Left ventricle myocardium inferior (tissue), 1 donor: Measurements from ENCODE around the gene GIPC3. TPM values are rescaled to one million over a fixed set of nuclear protein-coding genes. Genes with fewer than 3 reads are reported as not detected.

ENCODE experiments used
- DNase-seq: peaks from one replicate; pipeline ENCODE4 v3.0.0-alpha.2; 2020
- H3K27ac ChIP-seq: fragments of 200-600 bp; replicated peaks from 2 replicates; pipeline ENCODE4 v1.8.0; 2021
- H3K27me3 ChIP-seq: fragments of 200-600 bp; 2 replicates; pipeline ENCODE4 v1.8.0; 2021; ENCODE audit warnings: low read depth
- H3K36me3 ChIP-seq: fragments of 200-600 bp; 2 replicates; pipeline ENCODE4 v1.8.0; 2021
- H3K4me1 ChIP-seq: fragments of 200-600 bp; 2 replicates; pipeline ENCODE4 v1.8.0; 2021
- H3K4me3 ChIP-seq: fragments of 200-600 bp; 2 replicates; pipeline ENCODE4 v1.8.0; 2021; ENCODE audit warnings: mild to moderate bottlenecking, moderate library complexity
- H3K9me3 ChIP-seq: fragments of 200-600 bp; replicated peaks from 2 replicates; pipeline ENCODE4 v1.8.0; 2021
- intact Hi-C: fragments of 100-400 bp; cut with micrococcal nuclease; formaldehyde crosslinking; loops from one replicate; pipeline ENCODE4 v1.11.0; 2022
- total RNA-seq: library from RNA; stranded (reverse); fragmentation: NEBNext Ultra II Directional; extraction: Animal tissue kit (Norgen Biotek cat#: 25700); gene quantifications from one replicate; pipeline ENCODE4 v1.2.1, GENCODE V29; 2021
- TF ChIP-seq, protein P1 (sequence below): fragments of 200-600 bp; IDR thresholded peaks from 2 replicates; pipeline ENCODE4 v1.8.0; 2021; ENCODE audit warnings: antibody characterized with exemption, mild to moderate bottlenecking, borderline replicate concordance
- donor health status: DM: no; HTN: yes; CAD: no; lungs with severe emphysema.

Gene GIPC3
- total RNA-seq, 1 donor from 2014 or later = 1.6 TPM

DNA sequence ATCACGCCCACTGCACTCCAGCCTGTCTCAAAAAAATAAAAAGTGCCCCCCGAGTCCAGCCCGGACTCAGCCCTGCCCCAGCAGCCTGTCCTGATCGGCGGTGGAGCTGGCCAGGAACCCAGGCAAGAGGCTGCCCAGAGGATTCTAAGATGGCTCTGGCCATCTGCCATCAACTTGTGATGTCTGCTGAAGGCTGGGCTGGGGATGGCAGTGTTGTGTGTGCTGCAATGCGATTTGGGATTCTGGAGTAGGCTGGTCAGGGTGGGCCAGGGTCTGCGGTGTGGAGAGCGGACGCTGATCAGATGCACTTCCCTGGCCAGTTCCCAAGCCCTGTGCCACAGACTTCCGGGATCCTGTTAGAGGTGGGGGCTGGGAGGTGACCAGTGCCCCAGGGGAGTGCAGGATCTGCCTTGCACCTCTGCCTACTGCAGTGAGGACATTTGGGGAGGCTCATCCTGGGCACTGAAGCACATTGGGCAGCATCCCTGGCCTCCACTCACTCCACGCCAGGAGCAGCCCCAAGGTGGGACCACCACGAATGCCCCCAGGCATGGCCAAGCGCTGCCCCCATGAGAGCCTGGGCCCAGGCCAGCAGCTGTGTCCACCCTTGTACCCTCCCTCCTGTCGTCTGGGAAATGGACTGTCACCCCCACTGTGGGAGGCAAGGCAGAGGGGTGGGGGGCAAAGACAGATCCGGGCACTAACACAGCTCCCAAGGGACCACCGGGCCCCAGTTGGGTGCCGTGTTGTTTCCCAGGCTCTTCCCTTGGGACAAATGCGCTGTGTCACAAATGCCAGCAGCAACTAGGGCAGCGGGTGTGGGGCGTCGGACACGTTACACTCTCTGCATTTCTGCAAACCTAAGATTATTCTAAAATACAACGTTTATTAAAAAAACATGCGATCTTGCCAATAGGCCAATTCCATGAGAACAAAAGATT lies 24.8 kb downstream of the GIPC3 start:
- peaks cover 49% of the 10 kb centered on the region for H3K4me1 ChIP-seq
- intact Hi-C loops = no loop called here

DNA sequence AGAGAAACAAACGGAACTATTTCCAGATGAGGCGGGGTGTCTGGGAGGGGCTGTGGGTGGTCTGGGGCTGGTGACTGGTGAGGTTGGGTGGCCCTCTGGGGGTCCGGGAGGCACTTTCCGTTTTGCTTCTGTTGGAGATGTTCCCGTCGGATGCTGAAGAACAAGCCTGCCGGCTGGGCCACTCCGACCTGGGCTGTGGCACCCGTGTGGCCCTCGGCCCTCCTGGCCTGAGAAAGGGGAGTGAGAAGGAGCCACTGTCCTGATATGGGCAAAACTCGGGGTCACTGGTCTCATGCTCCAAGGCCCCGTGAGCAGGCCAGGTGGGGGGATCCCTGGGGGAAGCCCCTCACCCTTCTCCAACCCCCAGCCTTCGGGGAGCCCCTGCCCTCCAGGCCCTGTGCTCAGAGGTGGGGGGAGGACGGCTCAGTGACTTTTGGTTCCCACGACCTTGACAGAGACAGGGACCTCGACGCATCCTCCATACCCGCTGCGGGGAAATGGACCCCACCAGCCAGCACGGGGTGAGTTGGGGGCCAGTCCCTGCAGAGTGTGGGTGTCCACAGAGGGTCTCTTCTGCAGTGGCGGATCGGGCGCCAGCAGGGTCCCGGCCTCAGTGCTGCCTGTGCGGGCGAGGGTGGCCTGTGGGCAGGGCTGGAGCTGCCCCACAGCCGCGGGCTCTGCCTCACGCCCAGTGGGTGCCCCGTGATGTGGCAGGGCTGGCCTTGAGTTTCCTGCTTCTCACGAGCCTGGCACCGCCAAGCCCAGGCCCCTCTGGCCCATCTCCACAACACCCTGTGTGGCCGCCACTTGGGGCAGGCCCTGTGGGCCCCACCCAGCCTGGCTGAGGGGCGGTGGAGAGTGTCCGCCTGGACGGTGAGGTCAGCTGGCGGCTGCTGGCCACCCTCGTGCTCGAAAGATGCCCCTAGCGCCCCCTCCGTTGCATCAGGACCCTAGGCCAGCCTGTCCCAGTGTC lies 25.8 kb downstream of the GIPC3 start:
- no peaks in the 10 kb centered on the region for H3K9me3 ChIP-seq
- peaks cover 46% of the 10 kb centered on the region for H3K4me1 ChIP-seq
- TF ChIP-seq, protein P1, sequence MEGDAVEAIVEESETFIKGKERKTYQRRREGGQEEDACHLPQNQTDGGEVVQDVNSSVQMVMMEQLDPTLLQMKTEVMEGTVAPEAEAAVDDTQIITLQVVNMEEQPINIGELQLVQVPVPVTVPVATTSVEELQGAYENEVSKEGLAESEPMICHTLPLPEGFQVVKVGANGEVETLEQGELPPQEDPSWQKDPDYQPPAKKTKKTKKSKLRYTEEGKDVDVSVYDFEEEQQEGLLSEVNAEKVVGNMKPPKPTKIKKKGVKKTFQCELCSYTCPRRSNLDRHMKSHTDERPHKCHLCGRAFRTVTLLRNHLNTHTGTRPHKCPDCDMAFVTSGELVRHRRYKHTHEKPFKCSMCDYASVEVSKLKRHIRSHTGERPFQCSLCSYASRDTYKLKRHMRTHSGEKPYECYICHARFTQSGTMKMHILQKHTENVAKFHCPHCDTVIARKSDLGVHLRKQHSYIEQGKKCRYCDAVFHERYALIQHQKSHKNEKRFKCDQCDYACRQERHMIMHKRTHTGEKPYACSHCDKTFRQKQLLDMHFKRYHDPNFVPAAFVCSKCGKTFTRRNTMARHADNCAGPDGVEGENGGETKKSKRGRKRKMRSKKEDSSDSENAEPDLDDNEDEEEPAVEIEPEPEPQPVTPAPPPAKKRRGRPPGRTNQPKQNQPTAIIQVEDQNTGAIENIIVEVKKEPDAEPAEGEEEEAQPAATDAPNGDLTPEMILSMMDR = no peak
- H3K4me3 ChIP-seq = no peak overlapping the region
- intact Hi-C loops = no loop called here
- peak overlapping the region; percentile 92 for H3K27ac ChIP-seq
- peaks cover 38% of the 10 kb centered on the region for H3K36me3 ChIP-seq
- no peak for DNase-seq
- H3K27me3 ChIP-seq = peaks cover 10% of the 10 kb centered on the region

More for the DNA sequence above, 24.8 kb downstream of the GIPC3 start:
- Histone ChIP-seq H3K27ac (peak overlapping the region; percentile 92), H3K4me3 (no peak overlapping the region), H3K36me3 (peaks cover 32% of the 10 kb centered on the region), H3K9me3 (no peaks in the 10 kb centered on the region), H3K27me3 (peaks cover 15% of the 10 kb centered on the region)
- TF ChIP-seq, protein P1 = no peak
- DNase-seq = no peak

DNA sequence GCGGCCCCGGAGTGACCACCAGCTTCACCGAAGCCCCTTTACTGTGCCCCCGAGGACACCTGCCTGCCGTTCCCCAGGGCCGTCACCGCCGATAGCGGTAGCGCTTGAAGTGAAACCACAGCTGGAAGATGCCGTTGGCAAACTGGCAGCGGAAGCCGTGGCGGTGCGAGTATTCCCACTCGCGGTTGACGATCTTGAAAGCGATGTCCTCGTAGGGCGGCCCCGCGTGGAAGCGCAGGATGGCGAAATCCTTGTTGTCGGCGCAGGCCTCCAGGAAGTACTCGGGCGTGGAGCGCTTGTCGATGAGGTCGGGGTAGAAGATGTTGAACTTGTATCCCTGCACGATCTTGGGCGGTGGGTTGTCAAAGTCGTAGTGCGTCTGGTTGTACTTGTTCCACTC lies 26.6 kb downstream of the GIPC3 start:
- intact Hi-C loops = no loop called here
- TF ChIP-seq, protein P1 = no peak
- Histone ChIP-seq H3K9me3 (no peaks in the 10 kb centered on the region), H3K4me3 (no peak overlapping the region), H3K27ac (no peak overlapping the region), H3K27me3 (peaks cover 1% of the 10 kb centered on the region), H3K4me1 (peaks cover 38% of the 10 kb centered on the region), H3K36me3 (peaks cover 39% of the 10 kb centered on the region)
- DNase-seq = no peak

DNA sequence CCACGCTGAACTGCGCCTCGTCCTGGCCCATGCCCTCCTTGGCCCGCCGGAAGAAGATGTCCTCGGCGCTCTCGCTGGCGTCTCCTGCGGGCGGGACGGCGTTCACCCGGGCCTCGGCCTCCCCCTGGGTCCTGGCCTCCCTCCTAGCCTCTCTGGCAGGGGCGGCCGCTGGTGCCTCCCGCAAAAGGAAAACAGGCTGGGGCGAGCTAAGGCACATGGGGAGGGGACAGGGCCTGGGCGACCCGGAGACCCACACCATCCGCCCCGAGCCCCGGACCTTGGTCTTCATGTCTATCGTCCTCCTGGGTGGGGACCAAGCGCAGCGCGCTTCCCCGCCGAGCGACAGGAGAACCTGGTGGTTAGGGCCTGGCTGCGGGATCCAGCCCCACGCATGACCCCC lies 27.1 kb downstream of the GIPC3 start:
- no peak overlapping the region for H3K4me3 ChIP-seq
- no peaks in the 10 kb centered on the region for H3K9me3 ChIP-seq
- DNase-seq = no peak
- peaks cover 36% of the 10 kb centered on the region for H3K4me1 ChIP-seq
- peaks cover 39% of the 10 kb centered on the region for H3K36me3 ChIP-seq
- H3K27me3 ChIP-seq = no peaks in the 10 kb centered on the region
- TF ChIP-seq, protein P1 = no peak
- intact Hi-C loops = no loop called here
- H3K27ac ChIP-seq = no peak overlapping the region
